Measurements from ENCODE around the gene VWA3B.
"Not testable (repeated sequence)": the region's sequence is repeated elsewhere in the genome, so short reads cannot be mapped to it uniquely, and the experiment has no call there.

Gene VWA3B

DNA sequence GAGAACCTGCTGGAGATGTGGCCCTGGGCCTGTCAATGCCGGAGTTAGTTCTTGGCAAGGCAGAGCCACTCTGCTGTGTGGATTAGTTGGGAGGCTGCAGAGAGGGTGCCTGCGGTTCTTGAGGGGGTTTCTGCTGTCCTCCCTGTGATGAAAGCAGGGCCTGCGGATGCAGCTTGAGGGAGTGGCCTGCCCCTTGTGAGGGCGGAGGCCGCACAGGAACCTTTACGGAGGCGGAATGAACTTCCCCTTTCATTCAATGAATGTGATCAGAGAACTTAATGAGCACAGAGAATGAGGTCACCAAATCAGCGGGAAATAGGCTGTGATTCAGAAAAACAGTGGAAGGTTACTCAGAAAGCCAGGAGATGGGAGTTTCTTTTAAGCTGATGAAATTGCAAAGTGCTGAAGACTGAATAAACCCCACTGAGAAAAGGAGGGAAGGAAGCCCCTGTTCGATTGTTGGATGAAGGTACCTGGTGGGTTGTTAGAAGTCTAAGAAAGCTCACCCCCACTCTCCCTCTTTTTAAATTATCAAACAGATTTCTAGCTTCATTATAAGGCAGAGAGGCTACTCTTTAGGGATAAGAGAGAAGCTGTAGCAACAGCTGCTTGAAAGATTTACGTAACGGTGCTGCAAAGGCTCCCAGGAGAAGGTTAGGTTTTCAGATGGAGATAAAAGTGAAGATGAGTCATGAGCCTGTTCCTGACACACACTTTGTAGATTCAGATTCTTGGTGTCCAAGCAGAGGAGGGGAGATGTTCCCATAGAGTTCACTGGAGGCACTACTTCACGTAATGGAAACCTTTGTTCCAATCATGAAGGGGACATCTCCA, 47.4 kb downstream of the VWA3B start:
- peak; percentile 71 for DNase-seq (ENCODE audit: low read depth)

DNA sequence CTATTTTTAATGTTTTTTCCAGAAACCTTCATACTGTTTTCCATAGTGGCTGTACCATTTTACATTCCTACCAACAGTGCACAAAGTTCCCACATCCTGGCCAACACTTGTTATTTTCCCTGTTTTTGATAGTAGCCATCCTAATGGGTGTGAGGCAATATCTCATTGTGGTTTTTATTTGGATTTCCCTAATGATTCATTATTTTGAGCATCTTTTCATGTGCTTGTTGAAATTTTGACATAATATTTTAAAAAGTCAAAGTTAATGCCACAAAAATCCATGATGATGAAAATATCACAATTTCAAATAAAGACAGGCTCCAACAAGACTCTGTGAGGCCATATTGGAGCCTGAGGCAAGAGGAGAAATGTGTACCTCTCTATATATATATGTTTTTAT, 50.2 kb downstream of the VWA3B start:
- peak; percentile 27 for DNase-seq (ENCODE audit: low read depth)

DNA sequence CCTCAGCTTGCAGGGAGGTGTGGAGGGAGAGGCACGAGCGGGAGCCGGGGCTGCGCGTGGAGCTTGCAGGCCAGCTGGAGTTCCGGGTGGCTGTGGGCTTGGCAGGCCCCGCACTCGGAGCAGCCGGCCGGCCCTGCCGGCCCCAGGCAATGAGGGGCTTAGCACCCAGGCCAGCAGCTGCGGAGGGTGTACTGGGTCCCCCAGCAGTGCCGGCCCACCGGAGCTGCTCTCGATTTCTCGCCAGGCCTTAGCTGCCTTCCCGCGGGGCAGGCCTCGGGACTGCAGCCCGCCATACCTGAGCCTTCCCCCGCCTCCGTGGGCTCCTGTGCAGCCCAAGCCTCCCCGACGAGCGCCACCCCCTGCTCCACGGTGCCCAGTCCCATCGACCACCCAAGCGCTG, 52.0 kb downstream of the VWA3B start:
- not testable (repeated sequence) for DNase-seq (ENCODE audit: low read depth)

DNA sequence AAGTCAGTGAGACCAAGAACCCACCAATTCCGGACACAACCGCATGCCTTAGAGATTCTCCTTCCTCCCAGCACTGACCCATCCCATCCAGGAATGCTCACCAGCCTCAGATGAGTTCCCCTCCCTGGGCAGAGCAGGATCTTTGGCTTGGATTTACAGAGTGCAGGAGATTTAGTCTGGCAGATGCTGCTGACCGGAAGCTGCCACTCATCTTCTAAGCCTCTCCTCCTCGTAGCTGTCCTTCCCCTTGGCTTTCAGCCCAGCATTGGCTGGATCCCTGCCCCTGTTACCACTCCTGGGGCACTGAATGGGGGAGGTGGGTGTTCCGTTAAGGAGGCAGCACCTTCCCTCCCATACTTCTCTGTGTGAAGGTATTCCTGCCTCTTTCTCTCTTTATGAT, 53.2 kb downstream of the VWA3B start:
- peak; percentile 45 for DNase-seq (ENCODE audit: low read depth)

DNA sequence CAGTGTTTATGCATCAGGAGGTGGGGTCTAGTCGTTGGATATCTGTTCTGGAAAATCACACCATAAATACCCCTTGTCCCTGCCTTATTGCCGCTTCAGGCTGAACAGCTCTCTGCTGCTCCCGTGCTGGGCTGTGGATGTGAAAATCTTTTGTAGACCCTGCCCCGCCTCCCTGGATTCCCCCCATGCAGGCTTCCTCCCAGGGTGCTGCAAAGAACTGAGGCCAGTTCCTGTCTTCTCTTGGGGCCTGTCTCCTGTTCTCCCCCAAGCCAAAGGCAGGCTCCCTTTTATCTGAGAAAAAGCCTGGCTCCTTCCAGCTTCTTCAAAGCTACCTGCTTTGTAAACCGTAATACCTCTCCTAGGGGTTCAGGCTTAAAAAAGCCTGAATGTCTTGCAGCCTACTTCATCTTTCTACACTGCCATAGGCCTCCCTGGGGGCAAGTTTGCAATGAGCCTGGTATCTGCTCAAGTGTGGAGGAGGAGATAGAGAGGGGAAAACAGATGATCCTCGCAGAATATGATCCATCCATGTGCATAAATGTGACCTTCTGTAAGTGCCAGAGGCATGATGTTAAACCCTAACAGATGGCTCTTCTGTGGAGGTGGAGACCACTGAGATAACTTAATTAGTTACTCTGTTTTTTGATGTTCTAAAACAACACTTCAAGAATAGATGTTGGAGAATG, 55.3 kb downstream of the VWA3B start:
- DNase-seq (ENCODE audit: low read depth) = no peak

DNA sequence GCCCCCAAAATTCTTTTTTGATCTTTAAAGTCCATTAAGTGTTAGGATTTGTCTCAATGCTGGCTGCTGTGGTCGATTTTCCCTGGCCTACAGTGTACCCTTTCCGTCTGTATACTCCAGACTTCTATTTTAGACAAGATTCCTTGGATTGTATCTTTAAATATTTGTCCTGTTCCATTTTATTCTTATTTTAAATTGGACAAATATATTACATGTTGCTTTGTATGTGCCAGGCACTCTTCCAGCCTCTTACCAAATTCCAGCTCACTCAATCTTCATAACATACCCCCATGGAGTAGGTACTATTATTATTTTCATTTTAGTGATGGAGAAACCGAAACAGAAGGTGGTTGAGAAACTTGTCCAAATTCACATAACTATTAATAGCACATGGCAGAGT, 58.1 kb downstream of the VWA3B start:
- no peak for DNase-seq (ENCODE audit: low read depth)

DNA sequence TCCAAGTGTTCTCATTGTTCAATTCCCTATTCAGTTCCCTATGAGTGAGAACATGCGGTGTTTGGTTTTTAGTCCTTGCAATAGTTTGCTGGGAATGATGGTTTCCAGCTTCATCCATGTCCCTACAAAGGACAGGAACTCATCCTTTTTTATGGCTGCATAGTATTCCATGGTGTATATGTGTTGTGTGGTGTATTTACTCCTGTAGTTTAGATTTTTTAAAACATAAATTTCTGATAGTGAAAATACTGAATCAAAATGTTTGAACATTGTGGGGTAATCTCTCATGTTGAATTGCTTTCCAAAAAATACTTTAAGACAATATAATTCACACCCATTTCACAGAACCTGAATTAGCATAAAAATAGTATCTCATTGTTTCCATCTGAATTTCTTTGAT, 60.9 kb downstream of the VWA3B start:
- not testable (repeated sequence) for DNase-seq (ENCODE audit: low read depth)

DNA sequence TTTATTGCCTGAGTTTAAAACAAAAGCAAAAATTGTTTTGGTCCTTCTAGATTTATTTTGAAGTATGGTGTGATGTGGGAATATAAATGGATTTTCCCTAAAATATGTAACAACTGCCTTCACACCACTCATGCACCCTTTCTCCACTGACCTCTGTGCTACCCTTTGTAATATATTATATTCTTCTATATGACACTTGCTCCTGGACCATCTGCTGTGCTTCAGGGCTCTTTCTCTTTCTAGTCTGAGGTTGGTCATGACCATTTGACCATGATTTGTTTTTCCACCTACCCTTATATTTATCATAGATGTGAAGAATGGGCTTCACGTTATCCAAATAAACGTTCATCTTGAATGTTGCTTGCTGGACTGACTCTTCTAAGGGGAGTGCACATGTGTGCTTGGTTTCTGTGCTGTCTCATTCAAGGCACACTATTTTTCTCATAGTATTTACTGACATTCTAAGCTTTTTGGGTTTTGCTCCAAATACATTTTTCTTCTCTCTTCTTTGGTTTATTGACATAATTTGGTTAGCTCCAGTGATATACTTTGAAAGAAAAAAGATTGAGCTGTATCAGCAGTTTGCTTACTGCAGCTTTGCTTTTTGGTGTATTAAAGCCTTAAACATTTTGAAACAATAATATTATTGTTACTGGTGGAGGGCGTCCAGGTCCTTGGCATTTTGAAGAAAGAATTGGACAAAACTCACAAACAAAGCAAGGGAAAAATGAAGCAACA, 61.8 kb downstream of the VWA3B start:
- no peak for DNase-seq (ENCODE audit: low read depth)

DNA sequence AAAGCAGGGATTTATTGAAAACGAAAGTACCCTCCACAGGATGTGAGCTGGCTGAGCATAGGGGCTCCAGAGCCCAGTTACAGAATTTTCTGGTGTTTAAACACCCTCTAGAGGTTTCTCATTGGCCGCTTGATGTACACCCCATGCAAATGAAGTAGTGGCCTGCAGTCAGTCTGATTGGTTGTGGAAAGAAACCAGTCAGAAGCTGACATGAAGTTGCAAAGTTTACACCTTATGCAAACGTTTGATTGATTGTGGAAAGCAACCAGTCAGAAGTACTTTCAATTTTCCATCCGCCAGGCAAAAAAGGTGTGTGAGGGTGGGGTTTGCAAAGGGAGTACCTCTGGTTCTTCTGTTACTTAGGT, 62.3 kb downstream of the VWA3B start:
- DNase-seq (ENCODE audit: low read depth) = peak; percentile 58

DNA sequence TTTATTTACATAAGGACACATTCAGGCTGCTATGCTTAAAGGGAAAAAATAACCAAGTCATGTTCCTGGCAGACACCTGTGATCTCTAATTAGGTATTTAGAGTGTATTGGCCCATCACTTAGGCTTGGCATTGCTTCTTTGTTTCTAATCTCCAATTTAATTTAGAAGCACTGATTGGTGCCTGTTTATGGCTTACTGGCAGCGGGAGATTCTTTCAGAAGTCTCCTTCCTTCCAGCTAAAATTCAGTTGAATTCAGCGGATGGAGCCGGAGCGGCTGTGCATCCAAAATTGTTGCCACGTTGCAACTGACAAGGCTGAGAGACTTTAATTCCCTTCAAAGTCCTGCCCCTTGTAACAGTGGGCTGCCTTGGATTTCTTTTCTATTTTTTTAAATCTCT, 66.5 kb downstream of the VWA3B start:
- DNase-seq (ENCODE audit: low read depth) = no peak

DNA sequence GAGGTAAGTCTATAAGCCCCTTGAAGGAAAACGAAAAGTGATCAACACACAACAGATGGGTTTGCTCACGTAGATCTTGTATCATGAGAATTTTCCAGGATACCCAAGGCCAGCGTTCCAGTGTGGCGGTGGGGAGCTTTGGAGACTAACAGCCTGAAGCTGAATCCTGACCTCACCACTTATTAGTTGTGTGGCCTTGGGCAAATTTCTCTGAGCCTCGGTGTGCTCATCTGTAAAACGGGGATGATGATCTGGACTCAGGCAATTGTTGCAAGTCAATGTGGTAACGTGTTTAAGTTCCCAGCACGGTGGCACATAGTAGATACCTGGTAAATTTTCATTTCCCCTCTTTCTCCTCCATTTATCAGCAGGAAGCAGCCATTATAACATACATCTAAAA, 68.3 kb downstream of the VWA3B start:
- DNase-seq (ENCODE audit: low read depth) = no peak

DNA sequence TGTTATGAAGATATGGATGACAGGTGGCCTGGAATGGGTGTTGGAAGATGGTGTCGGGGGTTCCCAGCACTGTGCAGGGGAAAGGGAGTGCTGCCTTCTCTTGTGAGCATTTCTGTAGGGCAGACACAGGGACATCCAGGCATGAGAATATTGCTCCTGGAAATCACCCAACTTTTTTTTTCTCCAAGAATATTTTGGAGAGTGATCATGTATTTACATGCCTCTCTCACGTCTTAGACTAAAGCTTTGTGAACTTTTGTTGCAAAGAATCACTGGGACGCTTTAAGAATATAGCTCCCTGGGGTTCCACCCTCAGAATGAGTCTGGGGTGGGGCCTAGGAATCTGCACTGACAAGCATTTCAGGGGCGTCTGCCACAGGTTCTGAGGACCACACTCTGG, 68.7 kb downstream of the VWA3B start:
- no peak for DNase-seq (ENCODE audit: low read depth)

DNA sequence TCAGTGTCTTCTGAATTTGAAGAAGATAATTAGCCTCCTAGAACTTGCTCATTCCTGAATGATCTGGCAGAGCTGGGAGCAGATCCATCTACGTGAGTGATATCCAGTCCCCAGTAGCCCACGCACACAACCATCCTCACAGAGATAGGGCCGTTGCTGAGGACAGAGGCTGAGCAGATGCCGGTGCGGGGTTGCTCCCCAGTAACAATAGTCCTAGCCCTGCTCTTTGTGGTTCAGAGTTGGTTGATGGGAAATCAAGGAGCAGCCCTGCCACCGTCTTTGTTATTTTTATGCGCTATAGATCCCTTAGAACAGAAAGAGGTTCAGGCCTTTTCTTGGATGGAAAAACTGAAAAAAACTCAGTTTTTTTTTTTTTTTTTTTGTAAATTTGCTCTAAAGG, 69.3 kb downstream of the VWA3B start:
- no peak for DNase-seq (ENCODE audit: low read depth)

DNA sequence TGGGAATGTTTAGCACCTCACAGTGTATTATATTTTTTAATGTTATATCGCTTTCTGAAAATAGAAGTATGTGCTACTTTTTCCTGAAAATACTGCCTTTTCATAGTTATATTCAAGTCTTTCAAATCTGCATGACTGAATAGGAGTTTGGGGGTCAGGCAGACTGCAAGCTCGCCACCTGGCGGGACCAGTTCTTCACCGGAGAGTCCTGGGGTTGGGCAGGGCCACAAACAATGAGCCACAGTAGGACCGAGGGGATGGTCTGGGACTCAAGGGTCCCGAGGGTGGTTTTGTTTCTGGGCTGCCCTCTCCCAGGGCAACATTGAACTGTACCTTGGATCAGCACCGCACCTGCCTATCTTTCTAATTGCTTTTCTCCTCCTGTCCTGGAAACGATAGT, 70.6 kb downstream of the VWA3B start:
- DNase-seq (ENCODE audit: low read depth) = no peak

DNA sequence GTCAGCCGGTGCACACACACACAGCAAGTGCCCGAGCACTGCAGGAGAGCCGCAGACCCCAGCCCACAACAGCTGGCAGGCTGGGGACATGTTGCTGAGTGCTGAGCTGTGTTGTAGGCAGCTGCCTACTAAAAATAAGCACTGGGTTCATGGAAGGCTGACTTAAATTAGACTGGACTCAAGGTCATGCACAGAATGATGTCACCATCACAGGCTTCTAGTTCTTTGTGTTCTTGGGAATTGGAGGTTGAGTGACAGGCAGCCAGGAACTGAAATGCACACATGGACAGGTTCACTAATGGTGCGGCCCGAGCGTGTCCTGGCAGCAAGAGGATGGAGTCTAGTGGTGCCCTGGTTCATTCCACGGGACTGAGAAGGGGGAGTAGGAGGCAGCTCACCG, 71.3 kb downstream of the VWA3B start:
- DNase-seq (ENCODE audit: low read depth) = peak; percentile 8

DNA sequence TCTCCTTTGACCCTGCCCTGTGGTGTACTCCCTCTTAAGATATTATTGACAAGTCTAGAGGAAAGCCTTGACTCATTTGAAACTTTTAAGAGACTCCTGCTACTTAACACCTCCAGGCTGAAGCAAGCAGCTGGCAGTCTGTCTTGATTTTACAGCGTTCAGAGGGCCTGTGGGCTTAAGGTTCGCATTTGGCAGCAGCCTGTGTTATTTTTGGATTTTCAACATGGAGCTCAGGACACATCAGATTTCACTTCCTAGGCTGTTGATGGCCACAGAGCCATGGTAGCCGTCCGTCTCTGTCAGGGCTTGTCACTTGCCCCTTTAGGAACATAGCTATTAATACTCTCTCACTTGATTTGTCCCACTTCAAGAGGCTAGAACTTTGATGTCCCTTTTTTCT, 73.6 kb downstream of the VWA3B start:
- DNase-seq (ENCODE audit: low read depth) = no peak

DNA sequence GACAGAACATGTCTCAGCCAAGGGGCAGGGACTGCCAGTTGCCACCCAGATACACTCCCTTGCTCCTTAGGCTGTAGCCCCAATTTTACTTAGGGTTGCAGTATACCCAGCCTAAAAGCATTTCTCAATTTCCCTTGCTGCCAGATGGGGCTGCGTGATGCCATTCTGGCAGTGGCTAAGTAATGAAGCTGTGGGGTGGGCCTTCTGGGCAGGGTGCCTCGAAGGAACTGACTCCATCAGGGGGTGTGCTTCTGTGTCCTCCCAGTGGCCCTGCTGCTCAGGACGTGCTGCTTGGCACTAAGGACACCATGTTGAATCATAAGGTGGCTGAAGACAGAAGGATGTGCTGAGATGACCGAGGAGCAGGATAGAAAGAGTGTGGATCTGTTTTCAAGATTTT, 74.2 kb downstream of the VWA3B start:
- DNase-seq (ENCODE audit: low read depth) = no peak

DNA sequence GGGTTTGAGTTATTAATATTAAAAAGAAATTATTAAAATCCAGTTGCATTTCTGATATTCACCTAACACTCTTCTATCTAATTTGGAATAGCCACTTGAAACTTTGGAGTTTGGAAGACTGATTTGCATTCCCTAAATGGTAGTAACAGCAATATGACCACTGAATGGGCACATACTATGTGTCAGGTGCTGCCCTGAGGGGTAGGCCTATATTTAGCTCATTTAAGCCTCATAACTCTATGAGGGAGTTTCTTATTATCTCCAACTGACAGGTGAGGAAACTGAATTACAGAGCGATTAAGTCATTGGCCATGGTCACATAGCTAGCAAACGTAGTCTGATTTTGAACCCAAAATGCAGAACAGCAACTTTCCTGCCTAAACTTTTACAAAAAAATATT, 77.3 kb downstream of the VWA3B start:
- DNase-seq (ENCODE audit: low read depth) = no peak

DNA sequence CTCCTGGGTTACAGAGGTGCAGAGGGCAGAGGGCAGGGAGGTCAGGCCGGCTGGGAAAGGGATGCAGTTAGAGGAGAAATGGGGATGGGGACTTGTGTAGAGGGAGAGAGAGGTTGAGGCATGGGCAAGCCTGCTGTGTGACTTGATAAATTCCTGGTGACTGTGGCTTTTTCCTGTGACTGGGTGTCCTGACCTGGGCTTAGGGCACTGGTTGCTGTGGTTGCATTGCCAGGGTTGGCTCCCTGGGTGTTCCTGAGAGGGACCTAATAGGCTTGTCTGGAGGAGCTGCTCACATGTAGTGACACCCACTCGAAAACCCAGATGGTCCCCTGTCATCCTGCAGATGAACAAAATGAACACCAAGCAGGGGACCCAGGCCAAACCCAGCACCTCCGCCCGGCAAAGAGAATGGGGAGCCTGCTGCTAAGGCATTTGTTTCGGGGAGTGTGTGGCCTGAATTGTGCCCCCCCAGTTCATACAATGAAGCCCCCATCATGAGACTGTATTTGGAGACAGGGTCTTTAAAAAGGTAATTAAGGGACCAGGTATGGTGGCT, 78.6 kb downstream of the VWA3B start:
- no peak for DNase-seq (ENCODE audit: low read depth)

DNA sequence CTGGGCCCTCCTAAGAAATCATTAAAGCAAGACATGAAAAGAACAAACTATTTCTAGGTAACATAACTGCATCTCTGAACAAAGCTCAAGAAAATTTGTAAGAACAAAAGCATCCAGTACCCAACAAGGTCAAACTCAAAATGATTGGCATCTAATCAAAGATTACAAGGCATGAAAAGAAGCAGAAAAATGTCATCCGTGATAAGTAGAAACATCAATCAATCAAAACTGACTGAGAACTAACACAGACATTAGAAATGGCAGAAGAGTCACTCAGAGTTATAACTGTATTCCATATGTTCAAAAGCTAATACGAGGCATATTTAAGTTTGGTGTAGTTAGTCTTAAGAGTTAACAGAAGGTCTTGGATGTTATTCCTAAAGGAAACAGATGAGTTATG, 80.9 kb downstream of the VWA3B start:
- no peak for DNase-seq (ENCODE audit: low read depth)

DNA sequence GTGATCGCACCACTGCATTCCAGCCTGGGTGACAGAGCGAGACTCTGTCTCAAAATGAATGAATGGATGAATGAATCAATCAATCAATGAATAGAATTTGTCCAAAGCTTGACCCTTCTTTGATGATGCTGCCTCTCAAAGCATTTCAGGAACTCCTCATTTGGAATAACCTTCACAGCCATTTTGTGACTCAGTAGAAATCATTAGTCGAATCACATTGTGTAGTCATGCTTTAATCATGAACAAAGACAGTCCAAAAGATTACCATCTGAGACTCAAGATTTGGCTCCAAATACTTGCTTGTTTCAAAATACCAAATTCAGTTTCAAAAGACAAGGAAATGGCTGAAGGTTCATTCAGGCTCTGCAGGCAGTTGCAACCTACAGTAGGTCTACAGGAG, 83.1 kb downstream of the VWA3B start:
- DNase-seq (ENCODE audit: low read depth) = peak; percentile 5

DNA sequence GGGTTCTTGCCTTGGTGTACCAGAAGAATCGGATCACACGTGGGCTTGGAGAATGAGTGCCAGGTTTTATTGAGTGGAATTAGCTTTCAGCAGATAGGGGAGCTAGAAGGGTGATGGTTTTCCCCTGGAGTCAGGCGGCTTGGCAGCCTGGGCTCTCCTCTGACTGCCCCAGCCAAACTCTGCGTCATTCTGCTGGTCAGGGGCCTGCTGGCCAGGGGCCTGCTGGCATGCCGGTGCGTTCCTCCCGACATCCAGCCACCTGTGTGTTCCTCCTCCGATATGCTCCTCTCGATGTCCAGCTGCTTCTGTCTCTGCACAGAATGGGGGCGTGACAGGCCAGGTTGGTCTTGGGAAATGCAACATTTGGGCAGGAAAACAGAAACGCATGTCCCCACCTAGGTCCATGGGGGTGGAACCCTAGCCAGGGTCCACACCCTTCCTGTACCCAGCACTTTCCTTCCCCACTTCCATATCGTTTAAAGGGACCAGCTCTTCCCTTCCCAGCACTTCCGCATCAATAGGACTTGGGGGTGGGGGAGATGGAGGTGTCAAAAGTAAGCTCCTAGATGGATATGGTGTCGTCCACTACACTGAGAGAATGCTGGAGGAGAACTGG, 85.3 kb downstream of the VWA3B start:
- no peak for DNase-seq (ENCODE audit: low read depth)
